GM12874 (cell line): ENCODE data around the gene ALDH4A1.

ENCODE experiments used
- TF ChIP-seq, protein P1 (sequence below): IDR thresholded peaks from 2 replicates; pipeline ENCODE4 v1.5.1; 2011; ENCODE audit warnings: low read depth, mild to moderate bottlenecking, control low read depth, low read length, moderate library complexity; ENCODE audit not compliant: insufficient read depth

ALDH4A1 gene

DNA sequence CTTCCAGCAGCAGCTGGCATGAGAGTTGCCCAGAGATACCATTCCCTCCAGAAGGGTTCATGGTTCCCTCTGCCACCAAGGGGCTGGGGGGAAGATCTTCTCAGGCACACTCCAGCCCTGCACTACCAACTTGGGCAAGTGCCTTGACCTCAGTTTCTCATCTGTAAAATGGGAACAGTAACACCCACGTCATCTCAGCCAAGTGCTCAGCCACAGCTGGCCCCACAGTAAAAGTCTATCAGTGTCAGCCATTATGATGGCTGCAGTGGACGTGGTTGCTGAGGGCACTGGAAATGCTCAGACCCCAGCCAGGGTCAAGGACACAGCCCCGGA lies 26.6 kb downstream of the ALDH4A1 start:
- TF ChIP-seq, protein P1, sequence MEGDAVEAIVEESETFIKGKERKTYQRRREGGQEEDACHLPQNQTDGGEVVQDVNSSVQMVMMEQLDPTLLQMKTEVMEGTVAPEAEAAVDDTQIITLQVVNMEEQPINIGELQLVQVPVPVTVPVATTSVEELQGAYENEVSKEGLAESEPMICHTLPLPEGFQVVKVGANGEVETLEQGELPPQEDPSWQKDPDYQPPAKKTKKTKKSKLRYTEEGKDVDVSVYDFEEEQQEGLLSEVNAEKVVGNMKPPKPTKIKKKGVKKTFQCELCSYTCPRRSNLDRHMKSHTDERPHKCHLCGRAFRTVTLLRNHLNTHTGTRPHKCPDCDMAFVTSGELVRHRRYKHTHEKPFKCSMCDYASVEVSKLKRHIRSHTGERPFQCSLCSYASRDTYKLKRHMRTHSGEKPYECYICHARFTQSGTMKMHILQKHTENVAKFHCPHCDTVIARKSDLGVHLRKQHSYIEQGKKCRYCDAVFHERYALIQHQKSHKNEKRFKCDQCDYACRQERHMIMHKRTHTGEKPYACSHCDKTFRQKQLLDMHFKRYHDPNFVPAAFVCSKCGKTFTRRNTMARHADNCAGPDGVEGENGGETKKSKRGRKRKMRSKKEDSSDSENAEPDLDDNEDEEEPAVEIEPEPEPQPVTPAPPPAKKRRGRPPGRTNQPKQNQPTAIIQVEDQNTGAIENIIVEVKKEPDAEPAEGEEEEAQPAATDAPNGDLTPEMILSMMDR, result no peak

DNA sequence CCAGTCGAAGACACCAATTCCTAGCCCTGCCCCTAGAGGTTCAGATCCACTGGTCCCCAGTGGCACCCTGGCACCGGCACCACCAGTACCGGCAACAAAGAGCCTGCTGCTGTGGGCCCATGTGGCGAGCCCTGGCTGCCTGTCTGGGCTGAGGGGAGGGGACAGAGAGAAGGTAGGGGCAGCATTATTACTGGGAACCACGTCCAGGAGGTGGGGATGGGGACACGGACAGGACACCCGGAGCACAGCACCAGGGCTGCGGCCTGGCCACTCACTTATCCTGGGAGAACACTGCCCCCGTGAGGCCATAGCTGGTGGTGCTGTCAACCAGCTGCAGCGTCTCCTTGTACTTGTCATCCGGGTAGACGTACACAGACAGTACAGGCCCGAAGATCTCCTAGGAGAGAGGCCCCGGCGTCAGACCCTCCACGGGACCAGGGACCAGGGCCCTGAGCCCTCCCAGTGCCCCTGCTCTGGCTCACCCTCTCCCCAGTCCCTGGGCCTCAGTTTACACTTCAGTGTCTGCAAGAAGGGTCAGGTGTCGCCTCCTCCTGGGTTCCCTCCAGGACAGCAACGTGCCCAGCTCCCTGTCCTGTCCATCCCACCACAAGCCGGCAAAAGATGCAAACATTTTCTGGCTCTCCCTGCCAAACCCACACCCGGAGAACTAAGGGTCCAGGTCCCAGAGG lies 27.1 kb downstream of the ALDH4A1 start:
- TF ChIP-seq, protein P1, result peak; percentile 85

DNA sequence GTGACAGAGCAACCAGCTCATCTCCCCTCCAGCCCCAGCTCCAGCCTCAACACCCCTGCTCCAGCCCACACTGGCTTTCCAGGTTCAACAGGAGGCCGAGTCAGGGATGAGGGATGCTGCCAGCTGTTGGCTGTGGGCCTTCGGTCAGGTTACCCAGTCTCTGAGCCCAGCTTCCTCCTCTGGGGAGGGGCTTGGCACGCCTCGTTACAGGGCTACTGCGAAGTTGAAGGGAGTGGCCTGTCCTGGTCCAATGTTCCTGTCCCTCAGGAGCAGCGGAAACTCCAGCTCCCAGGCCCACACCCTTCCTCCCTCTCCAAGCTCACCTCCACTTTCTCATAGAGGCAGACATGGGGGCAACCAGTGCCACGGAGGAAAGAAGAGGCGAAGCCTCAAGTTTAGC lies 27.8 kb downstream of the ALDH4A1 start:
- TF ChIP-seq, protein P1, result no peak

DNA sequence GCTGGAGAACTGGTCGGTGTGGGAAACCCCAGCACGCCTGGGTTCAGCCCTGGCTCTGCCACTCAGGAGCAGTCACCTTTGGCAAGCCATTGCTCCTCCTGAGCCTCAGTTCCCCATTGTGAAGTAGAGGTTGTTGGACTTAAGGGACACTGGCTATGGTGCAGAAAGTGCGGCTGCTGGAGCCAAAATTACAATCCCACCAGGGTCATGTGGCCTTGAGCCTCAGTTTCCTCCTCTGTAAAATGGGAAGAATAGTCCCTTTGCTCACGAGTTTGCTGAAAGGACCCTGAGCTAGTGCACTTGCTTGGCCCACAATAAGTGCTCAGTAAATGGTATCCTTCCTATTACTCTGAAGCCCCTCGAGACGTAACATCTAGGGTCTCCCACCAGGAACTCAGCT lies 28.3 kb downstream of the ALDH4A1 start:
- TF ChIP-seq, protein P1, result no peak

DNA sequence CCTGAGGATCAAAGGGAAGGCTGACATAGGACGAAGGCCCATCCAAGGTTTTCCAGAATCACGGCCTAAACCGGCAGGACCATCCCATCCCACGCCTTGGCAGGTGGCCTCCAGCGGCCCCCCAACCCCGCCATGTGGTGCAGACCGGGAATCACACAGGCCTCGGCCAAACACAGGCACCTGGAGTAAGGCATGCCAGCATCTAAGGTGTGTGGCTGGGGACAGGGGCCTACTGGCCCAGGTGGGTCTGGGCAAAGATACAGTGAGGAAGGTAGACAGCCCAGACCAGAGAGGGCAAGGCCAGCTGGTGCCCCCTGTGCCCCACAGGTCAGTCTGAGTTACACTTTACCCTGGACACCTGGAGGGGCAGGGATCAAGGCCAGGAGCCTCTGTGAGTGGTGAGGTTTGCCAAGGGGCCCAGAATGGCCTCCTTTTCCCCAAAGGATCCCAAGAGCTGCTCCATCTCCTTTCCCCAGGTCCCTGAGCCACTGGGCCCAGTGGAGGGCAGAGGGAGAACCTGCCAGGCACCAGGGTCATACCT lies 30.2 kb downstream of the ALDH4A1 start:
- TF ChIP-seq, protein P1, result no peak

DNA sequence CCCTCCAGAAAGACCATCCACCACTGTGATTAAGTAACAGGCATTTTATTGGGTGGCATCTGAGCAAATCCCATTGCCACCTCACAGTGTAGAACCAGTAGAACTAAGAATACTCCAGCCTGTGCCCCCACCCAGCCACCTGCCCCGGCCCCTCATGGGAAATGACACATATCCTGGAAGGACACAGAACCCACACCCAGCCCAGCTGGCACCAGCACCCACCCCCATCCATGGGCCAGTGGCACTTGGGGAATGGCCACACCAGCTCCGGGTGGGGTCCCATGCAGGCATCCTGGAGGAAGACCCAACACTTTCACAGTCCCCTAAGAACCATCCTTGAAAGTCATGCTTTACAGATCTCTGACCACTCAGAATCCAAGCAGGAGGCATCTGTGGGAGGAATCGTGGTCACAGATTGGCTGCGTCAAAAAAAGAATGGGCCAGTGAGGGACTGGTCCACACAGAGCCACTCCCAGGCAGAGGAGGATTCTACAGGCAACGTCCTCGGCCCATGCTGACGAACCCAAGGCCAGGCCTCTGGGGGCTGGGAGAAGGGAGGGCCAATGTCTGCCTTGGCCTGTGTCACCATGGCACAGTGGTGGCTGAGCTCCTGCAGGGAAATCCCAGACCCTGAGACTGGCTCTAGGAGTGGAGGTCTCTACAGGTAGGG lies 30.8 kb downstream of the ALDH4A1 start:
- TF ChIP-seq, protein P1, result no peak

DNA sequence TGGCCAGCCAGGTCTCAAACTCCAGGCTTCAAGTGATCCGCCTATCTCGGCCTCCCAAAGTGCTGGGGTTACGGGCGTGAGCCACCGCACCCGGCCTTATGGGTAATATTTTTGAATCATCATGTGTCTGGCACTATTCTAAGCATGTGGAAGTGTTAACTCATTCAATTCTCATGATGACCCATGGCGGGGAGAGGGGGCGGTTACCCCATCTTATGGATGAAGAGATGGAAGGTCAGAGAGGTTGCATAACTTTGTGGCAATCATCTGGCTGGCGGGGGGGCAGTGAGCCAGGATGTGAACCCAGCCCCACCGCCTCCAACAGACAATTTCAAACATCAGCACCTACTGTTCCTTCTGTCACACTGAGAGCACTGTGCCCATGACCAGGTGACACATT lies 31.4 kb downstream of the ALDH4A1 start:
- TF ChIP-seq, protein P1, result no peak
